Caco-2 (cell line): ENCODE data around the gene MRI1. TPM values are rescaled to one million over a fixed set of nuclear protein-coding genes. Genes with fewer than 3 reads are reported as not detected.

Experiments
- BruUV-seq: library from RNA; stranded (reverse); fragments of 400-500 nt; replicated peaks from 2 replicates; lab custom pipeline; 2021; lab: Mats Ljungman, UMichigan
- CTCF ChIA-PET: fragments of 300-600 bp; sonication (Branson Sonifier 250); formaldehyde crosslinking; loops from one replicate; lab custom pipeline; 2022; ENCODE audit warnings: antibody characterized with exemption; lab: Charles Lee
- POLR2A ChIA-PET: fragments of 300-600 bp; sonication (Branson Sonifier 250); formaldehyde crosslinking; loops from one replicate; lab custom pipeline; 2022; ENCODE audit warnings: antibody characterized with exemption; lab: Charles Lee
- DNase-seq, 2 experiments: peaks; one replicate each; pipeline versions ENCODE4 v3.0.0 to v3.0.0-alpha.2; 2020 to 2022
- H3K27me3 ChIP-seq: replicated peaks from 2 replicates; pipeline ENCODE4 v1.6.0; 2011; ENCODE audit warnings: low read length; ENCODE audit not compliant: control insufficient read depth, insufficient read depth
- H3K36me3 ChIP-seq: 2 replicates; pipeline ENCODE4 v1.5.1; 2011; ENCODE audit warnings: low read length; ENCODE audit not compliant: control insufficient read depth, insufficient read depth
- H3K4me1 ChIP-seq: fragments of 250-450 bp; sonication (Bioruptor Pico); 2 replicates; pipeline ENCODE4 v1.5.1; 2020; ENCODE audit warnings: mild to moderate bottlenecking
- H3K4me3 ChIP-seq: 2 replicates; pipeline ENCODE4 v1.5.1; 2011; ENCODE audit warnings: low read depth, mild to moderate bottlenecking, control low read depth, low read length
- H3K9me3 ChIP-seq: fragments of 250-450 bp; sonication (Bioruptor Pico); 2 replicates; pipeline ENCODE4 v1.5.1; 2020; ENCODE audit warnings: mild to moderate bottlenecking, moderate library complexity
- H3K27ac Mint-ChIP-seq: one replicate; pipeline ENCODE4 v1.8.0; 2022; ENCODE audit warnings: mixed read lengths; ENCODE audit not compliant: unreplicated experiment
- H3K27me3 Mint-ChIP-seq: one replicate; pipeline ENCODE4 v1.8.0; 2022; ENCODE audit warnings: mixed read lengths; ENCODE audit not compliant: insufficient read depth, unreplicated experiment
- H3K36me3 Mint-ChIP-seq: one replicate; pipeline ENCODE4 v1.8.0; 2022; ENCODE audit warnings: mild to moderate bottlenecking, mixed read lengths; ENCODE audit not compliant: insufficient read depth, unreplicated experiment
- H3K4me1 Mint-ChIP-seq: one replicate; pipeline ENCODE4 v1.8.0; 2022; ENCODE audit warnings: low read depth, mixed read lengths; ENCODE audit not compliant: unreplicated experiment
- H3K4me3 Mint-ChIP-seq: one replicate; pipeline ENCODE4 v1.8.0; 2022; ENCODE audit warnings: mild to moderate bottlenecking, moderate library complexity, mixed read lengths; ENCODE audit not compliant: unreplicated experiment
- H3K9me3 Mint-ChIP-seq: one replicate; pipeline ENCODE4 v1.8.0; 2022; ENCODE audit warnings: mixed read lengths; ENCODE audit not compliant: unreplicated experiment
- CTCF ChIP-seq, 2 experiments: fragments of 200-600 bp in 1 of 2; IDR thresholded peaks; 1 replicate in 1 of 2; 2 replicates in 1 of 2; pipeline versions ENCODE4 v1.5.1 to v1.8.0; 2011 to 2022; ENCODE audit warnings: antibody characterized with exemption in 1 of 2, control low read depth in 1 of 2, inconsistent platforms in 1 of 2, low read depth in 1 of 2, low read length in 1 of 2, mild to moderate bottlenecking in 1 of 2, moderate library complexity in 1 of 2; ENCODE audit not compliant: insufficient read depth in 1 of 2, severe bottlenecking in 1 of 2, unreplicated experiment in 1 of 2
- intact Hi-C: fragments of 100-400 bp; cut with micrococcal nuclease; formaldehyde crosslinking; loops from one replicate; pipeline ENCODE4 v1.10.0; 2022; ENCODE audit not compliant: unreplicated experiment
- total RNA-seq: library from RNA; stranded (reverse); gene quantifications from 2 replicates; pipeline ENCODE4 v1.2.3, GENCODE V29; 2022

Gene MRI1
- total RNA-seq, 1 experiment from 2014 or later: 25.7 TPM

- H3K36me3 Mint-ChIP-seq: no peaks in the 10 kb centered on the region
- DNase-seq: no peak
- H3K27ac Mint-ChIP-seq: no peak overlapping the region
- H3K9me3 Mint-ChIP-seq: no peaks in the 10 kb centered on the region
- H3K27me3 ChIP-seq: no peaks in the 10 kb centered on the region
- H3K4me3 Mint-ChIP-seq: no peak overlapping the region
- no peak overlapping the region for H3K4me3 ChIP-seq
- intact Hi-C loops: no loop called here
- ChIA-PET CTCF (no interaction called here), POLR2A (no interaction called here)
- no peaks in the 10 kb centered on the region for H3K4me1 Mint-ChIP-seq
- H3K9me3 ChIP-seq: no peaks in the 10 kb centered on the region
- no peaks in the 10 kb centered on the region for H3K27me3 Mint-ChIP-seq
- BruUV-seq: no TSS peak
- TF ChIP-seq CTCF (IDR thresholded peaks at IDR 0.05; ENCODE audit: insufficient read depth in 1 of 2, low read depth in 1 of 2, low read length in 1 of 2, severe bottlenecking in 1 of 2, unreplicated experiment in 1 of 2): no peak
- H3K36me3 ChIP-seq: no peaks in the 10 kb centered on the region
- peaks cover 5% of the 10 kb centered on the region; the same call in 1 of the 2 replicates for H3K4me1 ChIP-seq
Measured at GRCh38 chr19:13727798-13728197, 36.5 kb upstream of the MRI1 start.

GRCh38 chr19:13729859-13730258, 34.5 kb upstream of the MRI1 start:
- no TSS peak for BruUV-seq
- Mint-ChIP-seq H3K36me3 (no peaks in the 10 kb centered on the region), H3K27me3 (no peaks in the 10 kb centered on the region), H3K4me3 (no peak overlapping the region), H3K4me1 (no peaks in the 10 kb centered on the region), H3K27ac (no peak overlapping the region), H3K9me3 (no peaks in the 10 kb centered on the region)
- POLR2A ChIA-PET: no interaction called here
- CTCF ChIA-PET: interaction anchor here (0.7 kb wide), 1 partner anchor 98 kb away, joined by 4 read pairs; no protein-coding TSS in a partner anchor
- DNase-seq: no peak
- intact Hi-C loops: loop anchor here (2.0 kb wide), 1 partner anchor 17 kb away; a partner anchor contains a TSS
- Histone ChIP-seq H3K4me3 (no peak overlapping the region), H3K4me1 (peaks cover 5% of the 10 kb centered on the region; the same call in 1 of the 2 replicates), H3K27me3 (no peaks in the 10 kb centered on the region), H3K9me3 (no peaks in the 10 kb centered on the region), H3K36me3 (no peaks in the 10 kb centered on the region)
- no peak for TF ChIP-seq CTCF (IDR thresholded peaks at IDR 0.05; ENCODE audit: insufficient read depth in 1 of 2, low read depth in 1 of 2, low read length in 1 of 2, severe bottlenecking in 1 of 2, unreplicated experiment in 1 of 2)

- H3K36me3 Mint-ChIP-seq: no peaks in the 10 kb centered on the region
- H3K4me3 Mint-ChIP-seq: peak overlapping the region; percentile 78
- no peak for TF ChIP-seq CTCF (IDR thresholded peaks at IDR 0.05; ENCODE audit: insufficient read depth in 1 of 2, low read depth in 1 of 2, low read length in 1 of 2, severe bottlenecking in 1 of 2, unreplicated experiment in 1 of 2)
- Histone ChIP-seq H3K36me3 (no peaks in the 10 kb centered on the region), H3K27me3 (no peaks in the 10 kb centered on the region), H3K4me1 (peaks cover 5% of the 10 kb centered on the region; the same call in 1 of the 2 replicates), H3K9me3 (no peaks in the 10 kb centered on the region), H3K4me3 (peak overlapping the region; percentile 36)
- ChIA-PET POLR2A (interaction anchor here (0.6 to 1.3 kb wide), 4 partner anchors 16 to 177 kb away, joined by 3 to 14 read pairs (median 4); partner anchors contain the start of gene MRI1), CTCF (interaction anchor here (1.2 to 1.5 kb wide), 4 partner anchors 10 to 131 kb away, joined by 3 to 8 read pairs (median 4); a partner anchor contains a TSS)
- H3K27ac Mint-ChIP-seq: peak overlapping the region; percentile 68
- BruUV-seq: TSS peak; percentile 68
- peak; percentile 92 to 95 for DNase-seq
- no peaks in the 10 kb centered on the region for H3K4me1 Mint-ChIP-seq
- no peaks in the 10 kb centered on the region for H3K27me3 Mint-ChIP-seq
- intact Hi-C loops: loop anchor here (1.0 to 2.0 kb wide), 2 partner anchors 15 to 33 kb away; partner anchors contain the start of gene MRI1
- H3K9me3 Mint-ChIP-seq: no peaks in the 10 kb centered on the region
Measured at GRCh38 chr19:13731147-13731964, 33.0 kb upstream of the MRI1 start.
